ENCODE data around the gene MUC4.
"Not testable (repeated sequence)": the region's sequence is repeated elsewhere in the genome, so short reads cannot be mapped to it uniquely, and the experiment has no call there.

Gene MUC4

GRCh38 chr3:195748661-195749060, 63.1 kb downstream of the MUC4 start:
- DNase-seq (ENCODE audit: insufficient read length, low spot score) = no peak
- no peak for FAIRE-seq

- DNase-seq (ENCODE audit: insufficient read length, low spot score) (no peak), FAIRE-seq (no peak)
These were observed 65.0 kb downstream of the MUC4 start for GRCh38 chr3:195746751-195747150.

GRCh38 chr3:195746346-195746745, 65.4 kb downstream of the MUC4 start:
- FAIRE-seq (no peak), DNase-seq (ENCODE audit: insufficient read length, low spot score) (no peak)

- FAIRE-seq (no peak), DNase-seq (ENCODE audit: insufficient read length, low spot score) (no peak)
These were observed 67.3 kb downstream of the MUC4 start for GRCh38 chr3:195744437-195744836.

- no peak for FAIRE-seq
These were observed 72.1 kb downstream of the MUC4 start for GRCh38 chr3:195739561-195740111.

GRCh38 chr3:195738274-195739044, 73.3 kb downstream of the MUC4 start:
- DNase-seq (ENCODE audit: insufficient read length, low spot score) (no peak), FAIRE-seq (peak; percentile 16)

More at GRCh38 chr3:195739561-195740111, 72.1 kb downstream of the MUC4 start:
- no peak for DNase-seq (ENCODE audit: insufficient read length, low spot score)

GRCh38 chr3:195737782-195738181, 73.9 kb downstream of the MUC4 start:
- DNase-seq (ENCODE audit: insufficient read length, low spot score); FAIRE-seq: not testable (repeated sequence)

- FAIRE-seq = no peak
- no peak for DNase-seq (ENCODE audit: insufficient read length, low spot score)
These were observed 74.8 kb downstream of the MUC4 start for GRCh38 chr3:195736866-195737490.

- FAIRE-seq (no peak), DNase-seq (ENCODE audit: insufficient read length, low spot score) (no peak)
These were observed 76.6 kb downstream of the MUC4 start for GRCh38 chr3:195735036-195735695.

GRCh38 chr3:195732940-195733339, 78.8 kb downstream of the MUC4 start:
- no peak for DNase-seq (ENCODE audit: insufficient read length, low spot score)
- FAIRE-seq = no peak

GRCh38 chr3:195731356-195731905, 80.3 kb downstream of the MUC4 start:
- FAIRE-seq = no peak

GRCh38 chr3:195729476-195730251, 82.1 kb downstream of the MUC4 start:
- no peak for DNase-seq (ENCODE audit: insufficient read length, low spot score)
- FAIRE-seq = no peak

More at GRCh38 chr3:195731356-195731905, 80.3 kb downstream of the MUC4 start:
- no peak for DNase-seq (ENCODE audit: insufficient read length, low spot score)

- not testable (repeated sequence) for FAIRE-seq; DNase-seq (ENCODE audit: insufficient read length, low spot score)
These were observed 82.9 kb downstream of the MUC4 start for GRCh38 chr3:195728789-195729188.

- FAIRE-seq (no peak), DNase-seq (ENCODE audit: insufficient read length, low spot score) (no peak)
These were observed 84.0 kb downstream of the MUC4 start for GRCh38 chr3:195727606-195728195.

- not testable (repeated sequence) for FAIRE-seq; DNase-seq (ENCODE audit: insufficient read length, low spot score)
These were observed 85.6 kb downstream of the MUC4 start for GRCh38 chr3:195725916-195726740.

- DNase-seq (ENCODE audit: insufficient read length, low spot score); FAIRE-seq: not testable (repeated sequence)
These were observed 87.4 kb downstream of the MUC4 start for GRCh38 chr3:195724363-195724762.

- not testable (repeated sequence) for DNase-seq (ENCODE audit: insufficient read length, low spot score); FAIRE-seq
These were observed 88.8 kb downstream of the MUC4 start for GRCh38 chr3:195722996-195723345.

GRCh38 chr3:195722139-195722995, 89.4 kb downstream of the MUC4 start:
- FAIRE-seq; DNase-seq (ENCODE audit: insufficient read length, low spot score): not testable (repeated sequence)
